SK-N-SH treated with all-trans-retinoic acid at 6 μM for 48 hours (cell line): Measurements from ENCODE around the gene CNTROB.

Experiments
- ATAC-seq: fragments of 200-7000 bp; cut with Tn5 transposase; 3 replicates; pipeline ENCODE4 v1.9.1; 2020; ENCODE audit warnings: mild to moderate bottlenecking, moderate library complexity
- ARNTL ChIP-seq: fragments of 450-650 bp; formaldehyde crosslinking; IDR thresholded peaks from 2 replicates; pipeline ENCODE4 v1.5.0; 2020; ENCODE audit warnings: low read depth, mild to moderate bottlenecking, moderate library complexity, borderline replicate concordance
- BACH2 ChIP-seq: fragments of 250-450 bp; sonication (Bioruptor Pico); IDR thresholded peaks from 2 replicates; pipeline ENCODE4 v1.9.0; 2021; ENCODE audit warnings: mild to moderate bottlenecking, borderline replicate concordance
- CREB5 ChIP-seq: fragments of 250-450 bp; sonication (Bioruptor Pico); IDR thresholded peaks from 2 replicates; pipeline ENCODE4 v1.5.1; 2020; ENCODE audit warnings: low read depth, mild to moderate bottlenecking, moderate library complexity
- CSDC2 ChIP-seq: fragments of 250-450 bp; sonication (Bioruptor Pico); IDR thresholded peaks from 2 replicates; pipeline ENCODE4 v1.5.0; 2020; ENCODE audit warnings: mild to moderate bottlenecking, moderate library complexity
- CSRNP3 ChIP-seq: fragments of 250-450 bp; sonication (Bioruptor Pico); IDR thresholded peaks from 2 replicates; pipeline ENCODE4 v1.5.1; 2021; ENCODE audit warnings: mild to moderate bottlenecking, moderate library complexity
- ESRRG ChIP-seq: fragments of 250-450 bp; sonication (Bioruptor Pico); IDR thresholded peaks from 2 replicates; pipeline ENCODE4 v1.6.1; 2021; ENCODE audit warnings: mild to moderate bottlenecking
- GLIS3 ChIP-seq: fragments of 250-450 bp; sonication (Bioruptor Pico); IDR thresholded peaks from 2 replicates; pipeline ENCODE4 v1.5.0; 2020; ENCODE audit warnings: mild to moderate bottlenecking, moderate library complexity
- ISL1 ChIP-seq: fragments of 250-450 bp; sonication (Bioruptor Pico); IDR thresholded peaks from 2 replicates; pipeline ENCODE4 v2.1.2; 2022; ENCODE audit warnings: mild to moderate bottlenecking, moderate library complexity
- OSR1 ChIP-seq: fragments of 250-450 bp; sonication (Bioruptor Pico); IDR thresholded peaks from 2 replicates; pipeline ENCODE4 v1.8.0; 2022; ENCODE audit warnings: moderate library complexity, mild to moderate bottlenecking, inconsistent platforms
- PATZ1 ChIP-seq: fragments of 250-450 bp; sonication (Bioruptor Pico); IDR thresholded peaks from 2 replicates; pipeline ENCODE4 v1.8.0; 2020; ENCODE audit warnings: mild to moderate bottlenecking, moderate library complexity, borderline replicate concordance
- POU6F1 ChIP-seq: fragments of 250-450 bp; sonication (Bioruptor Pico); IDR thresholded peaks from 2 replicates; pipeline ENCODE4 v1.8.0; 2021; ENCODE audit warnings: low read depth, mild to moderate bottlenecking, moderate library complexity, borderline replicate concordance
- PPARA ChIP-seq: fragments of 250-450 bp; sonication (Bioruptor Pico); IDR thresholded peaks from 2 replicates; pipeline ENCODE4 v1.5.0; 2020; ENCODE audit warnings: mild to moderate bottlenecking, borderline replicate concordance
- RARB ChIP-seq: fragments of 250-450 bp; sonication (Bioruptor Pico); IDR thresholded peaks from 2 replicates; pipeline ENCODE4 v1.8.0; 2021; ENCODE audit warnings: mild to moderate bottlenecking, moderate library complexity
- SNAI2 ChIP-seq: fragments of 250-450 bp; sonication (Bioruptor Pico); IDR thresholded peaks from 2 replicates; pipeline ENCODE4 v1.5.0; 2020; ENCODE audit warnings: mild to moderate bottlenecking, moderate library complexity
- TCF4 ChIP-seq: fragments of 250-450 bp; sonication (Bioruptor Pico); IDR thresholded peaks from 2 replicates; pipeline ENCODE4 v1.8.0; 2021; ENCODE audit warnings: mild to moderate bottlenecking, moderate library complexity, borderline replicate concordance
- ZC3H10 ChIP-seq: fragments of 250-450 bp; sonication (Bioruptor Pico); IDR thresholded peaks from 2 replicates; pipeline ENCODE4 v1.5.1; 2021; ENCODE audit warnings: mild to moderate bottlenecking, moderate library complexity
- ZFP3 ChIP-seq: fragments of 250-450 bp; sonication (Bioruptor Pico); IDR thresholded peaks from 2 replicates; pipeline ENCODE4 v1.5.0; 2020; ENCODE audit warnings: mild to moderate bottlenecking, moderate library complexity
- ZFP30 ChIP-seq: fragments of 450-650 bp; formaldehyde crosslinking; IDR thresholded peaks from 2 replicates; pipeline ENCODE4 v1.5.0; 2022; ENCODE audit warnings: mild to moderate bottlenecking, moderate library complexity
- ZNF565 ChIP-seq: fragments of 450-650 bp; formaldehyde crosslinking; conservative IDR thresholded peaks from 2 replicates; pipeline ENCODE4 v1.5.0; 2020; ENCODE audit warnings: low read depth, mild to moderate bottlenecking, moderate library complexity
- ZNF70 ChIP-seq: fragments of 450-650 bp; formaldehyde crosslinking; IDR thresholded peaks from 2 replicates; pipeline ENCODE4 v1.5.0; 2020; ENCODE audit warnings: mild to moderate bottlenecking, moderate library complexity
- ZNF8 ChIP-seq: fragments of 450-650 bp; formaldehyde crosslinking; IDR thresholded peaks from 2 replicates; pipeline ENCODE4 v1.5.0; 2020; ENCODE audit warnings: mild to moderate bottlenecking, moderate library complexity

Gene CNTROB

GRCh38 chr17:7932483-7932891 is 481 bp downstream of the CNTROB start (continued):
- TF ChIP-seq PATZ1 (CRISPR knock-in tag) (no peak), RARB (CRISPR knock-in tag) (no peak)
- TF ChIP-seq, all 23 proteins: peak for 0

GRCh38 chr17:7932949-7933348 is 943 bp downstream of the CNTROB start:
- TF ChIP-seq ARNTL (CRISPR knock-in tag) (no peak), OSR1 (CRISPR knock-in tag) (no peak), ESRRG (CRISPR knock-in tag) (no peak), ZC3H10 (no peak), RARB (CRISPR knock-in tag) (no peak), ZFP3 (no peak), CSDC2 (CRISPR knock-in tag) (no peak), PPARA (no peak), BACH2 (no peak), CSRNP3 (CRISPR knock-in tag) (no peak), ZNF70 (CRISPR knock-in tag) (no peak), PATZ1 (CRISPR knock-in tag) (no peak), CREB5 (CRISPR knock-in tag) (no peak), ZNF565 (CRISPR knock-in tag) (no peak), POU6F1 (no peak), ZNF8 (CRISPR knock-in tag) (no peak), GLIS3 (CRISPR knock-in tag) (no peak), ZFP30 (CRISPR knock-in tag) (no peak), TCF4 (CRISPR knock-in tag) (no peak)
- ATAC-seq = peak; percentile 30

GRCh38 chr17:7935859-7936258 is 3.9 kb downstream of the CNTROB start:
- ATAC-seq = no peak
- TF ChIP-seq ESRRG (CRISPR knock-in tag) (no peak), ZC3H10 (no peak), GLIS3 (CRISPR knock-in tag) (no peak), CSRNP3 (CRISPR knock-in tag) (no peak), POU6F1 (no peak), SNAI2 (no peak), PATZ1 (CRISPR knock-in tag) (no peak), ISL1 (CRISPR knock-in tag) (no peak), PPARA (no peak), ZFP30 (CRISPR knock-in tag) (no peak), RARB (CRISPR knock-in tag) (no peak), CREB5 (CRISPR knock-in tag) (no peak)
